Natural killer cell (primary cell): ENCODE measurements around the gene MTERF1. TPM values are rescaled to one million over a fixed set of nuclear protein-coding genes. Genes with fewer than 3 reads are reported as not detected.

Experiments used
- ATAC-seq, 3 donors: fragments of 150-1000 bp in 2 of 3; fragments of 200-7000 bp in 1 of 3; cut with Tn5 transposase; 1 replicate in 1 of 3; 2 replicates in 2 of 3; pipeline ENCODE4 v1.10.0; 2021; ENCODE audit warnings: mild to moderate bottlenecking in 2 of 3, moderate library complexity in 2 of 3
- DNase-seq, 2 donors: peaks; one replicate each; pipeline versions ENCODE4 v3.0.0 to v3.0.0-alpha.2; 2013 to 2021; ENCODE audit warnings: mixed read lengths in 1 of 2
- H3K27ac ChIP-seq: one replicate; pipeline ENCODE4 v1.5.1; 2013; ENCODE audit warnings: mild to moderate bottlenecking, low read length
- H3K27me3 ChIP-seq: one replicate; pipeline ENCODE4 v1.6.1; 2013; ENCODE audit warnings: low read length; ENCODE audit not compliant: control insufficient read depth, insufficient read depth
- H3K36me3 ChIP-seq: one replicate; pipeline ENCODE4 v1.6.1; 2013; ENCODE audit warnings: low read length; ENCODE audit not compliant: control insufficient read depth, insufficient read depth
- H3K4me1 ChIP-seq: one replicate; pipeline ENCODE4 v1.6.1; 2013; ENCODE audit warnings: low read length; ENCODE audit not compliant: control insufficient read depth, insufficient read depth
- H3K4me3 ChIP-seq: one replicate; pipeline ENCODE4 v1.5.1; 2013; ENCODE audit warnings: low read length
- H3K9me3 ChIP-seq: one replicate; pipeline ENCODE4 v1.6.1; 2013; ENCODE audit warnings: low read length; ENCODE audit not compliant: control insufficient read depth, insufficient read depth
- H3K27ac Mint-ChIP-seq, 2 donors: one replicate each; pipeline ENCODE4 v1.8.0; 2022; ENCODE audit warnings: mild to moderate bottlenecking in 2 of 2, mixed read lengths in 2 of 2, moderate library complexity in 1 of 2
- H3K27me3 Mint-ChIP-seq, 2 donors: one replicate each; pipeline ENCODE4 v1.8.0; 2022; ENCODE audit warnings: low read depth in 2 of 2, mixed read lengths in 2 of 2
- H3K36me3 Mint-ChIP-seq: one replicate; pipeline ENCODE4 v1.8.0; 2022; ENCODE audit warnings: mixed read lengths
- H3K4me1 Mint-ChIP-seq, 2 donors: one replicate each; pipeline ENCODE4 v1.8.0; 2022; ENCODE audit warnings: mixed read lengths in 2 of 2
- H3K4me3 Mint-ChIP-seq: one replicate; pipeline ENCODE4 v1.8.0; 2022; ENCODE audit warnings: mild to moderate bottlenecking, moderate library complexity, mixed read lengths
- H3K9me3 Mint-ChIP-seq, 2 donors: one replicate each; pipeline ENCODE4 v1.8.0; 2022; ENCODE audit warnings: mixed read lengths in 2 of 2
- WGBS: methylation state at CpG from one replicate; pipeline ENCODE4 v1.1.7; 2013; ENCODE audit warnings: missing lambda C conversion rate; ENCODE audit not compliant: insufficient coverage; 5-methylcytosine and 5-hydroxymethylcytosine counted together
- intact Hi-C: fragments of 100-400 bp; cut with micrococcal nuclease; formaldehyde crosslinking; loops from one replicate; pipeline ENCODE4 v1.14.2; 2022
- total RNA-seq, 4 donors: library from RNA; stranded (reverse); fragments of 120-200 nt in 1 of 4; gene quantifications; one replicate each; pipeline versions ENCODE4 v1.2.3 to v1.2.4, GENCODE V29; 2013 to 2022
- TF ChIP-seq, protein P1 (sequence below): fragments of 200-600 bp; IDR thresholded peaks from one replicate; pipeline ENCODE4 v1.8.0; 2022; ENCODE audit warnings: antibody characterized with exemption

The MTERF1 gene
- total RNA-seq, 3 donors from 2014 or later (not counting 1 experiment from before 2014, with no cell fraction given) = 15.7 to 20.0 (median 19.0) TPM

DNA sequence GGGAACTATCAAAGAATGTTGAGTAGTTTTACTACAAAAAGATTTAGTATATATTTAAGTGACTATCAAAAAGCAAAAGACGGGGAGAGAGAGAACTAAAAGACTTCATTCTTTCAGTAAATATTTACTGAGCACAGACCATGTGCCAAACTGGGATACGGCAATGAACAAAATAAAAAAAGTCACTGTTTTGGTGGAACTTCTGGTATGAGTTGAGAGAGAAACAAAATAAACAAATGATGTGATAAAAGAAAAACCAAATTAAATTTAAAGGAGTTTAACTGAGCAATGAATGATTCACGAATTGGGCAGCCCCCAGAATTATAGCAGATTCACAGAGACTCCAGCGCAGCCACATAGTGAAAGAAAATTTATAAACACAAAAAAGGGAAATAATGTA is 42.4 kb upstream of the MTERF1 start:
- intact Hi-C loops = no loop called here
- H3K27ac Mint-ChIP-seq = no peak overlapping the region
- H3K27ac ChIP-seq = no peak overlapping the region
- H3K36me3 ChIP-seq = no peaks in the 10 kb centered on the region
- TF ChIP-seq, protein P1, sequence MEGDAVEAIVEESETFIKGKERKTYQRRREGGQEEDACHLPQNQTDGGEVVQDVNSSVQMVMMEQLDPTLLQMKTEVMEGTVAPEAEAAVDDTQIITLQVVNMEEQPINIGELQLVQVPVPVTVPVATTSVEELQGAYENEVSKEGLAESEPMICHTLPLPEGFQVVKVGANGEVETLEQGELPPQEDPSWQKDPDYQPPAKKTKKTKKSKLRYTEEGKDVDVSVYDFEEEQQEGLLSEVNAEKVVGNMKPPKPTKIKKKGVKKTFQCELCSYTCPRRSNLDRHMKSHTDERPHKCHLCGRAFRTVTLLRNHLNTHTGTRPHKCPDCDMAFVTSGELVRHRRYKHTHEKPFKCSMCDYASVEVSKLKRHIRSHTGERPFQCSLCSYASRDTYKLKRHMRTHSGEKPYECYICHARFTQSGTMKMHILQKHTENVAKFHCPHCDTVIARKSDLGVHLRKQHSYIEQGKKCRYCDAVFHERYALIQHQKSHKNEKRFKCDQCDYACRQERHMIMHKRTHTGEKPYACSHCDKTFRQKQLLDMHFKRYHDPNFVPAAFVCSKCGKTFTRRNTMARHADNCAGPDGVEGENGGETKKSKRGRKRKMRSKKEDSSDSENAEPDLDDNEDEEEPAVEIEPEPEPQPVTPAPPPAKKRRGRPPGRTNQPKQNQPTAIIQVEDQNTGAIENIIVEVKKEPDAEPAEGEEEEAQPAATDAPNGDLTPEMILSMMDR = no peak
- DNase-seq (no peak), ATAC-seq (no peak)
- no peaks in the 10 kb centered on the region for H3K9me3 Mint-ChIP-seq
- WGBS = 87% methylated on average over 3 of the region's 4 CpGs
- no peak overlapping the region for H3K4me3 Mint-ChIP-seq
- H3K4me1 Mint-ChIP-seq = no peaks in the 10 kb centered on the region
- H3K27me3 Mint-ChIP-seq = peaks cover 30 to 50% of the 10 kb centered on the region in 2 donors
- no peak overlapping the region for H3K4me3 ChIP-seq
- no peaks in the 10 kb centered on the region for H3K27me3 ChIP-seq
- no peaks in the 10 kb centered on the region for H3K36me3 Mint-ChIP-seq
- H3K9me3 ChIP-seq = no peaks in the 10 kb centered on the region
- H3K4me1 ChIP-seq = no peaks in the 10 kb centered on the region

DNA sequence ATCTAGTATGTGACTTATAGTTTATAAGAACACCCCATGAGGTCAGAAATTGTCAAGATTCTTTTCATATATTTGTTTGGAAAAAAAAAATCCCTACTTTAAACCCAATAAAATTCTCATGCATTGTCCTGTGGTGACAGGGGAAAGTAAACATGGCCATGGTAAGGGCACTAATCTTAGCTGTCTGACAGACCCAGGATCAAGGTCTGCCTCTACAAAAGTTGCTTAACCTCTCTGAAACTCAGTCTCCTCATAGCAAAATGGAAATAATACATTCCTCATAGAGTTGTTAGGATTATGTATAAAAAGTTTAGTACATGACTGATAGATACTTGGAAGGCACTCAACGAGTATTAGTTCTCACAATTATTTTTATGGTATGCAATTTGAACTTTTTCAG is 37.9 kb upstream of the MTERF1 start:
- TF ChIP-seq, protein P1 = no peak
- ATAC-seq = no peak
- no peak overlapping the region for H3K4me3 Mint-ChIP-seq
- H3K4me1 Mint-ChIP-seq = no peaks in the 10 kb centered on the region
- peaks cover 2% of the 10 kb centered on the region for H3K27me3 ChIP-seq
- H3K36me3 Mint-ChIP-seq = no peaks in the 10 kb centered on the region
- no peaks in the 10 kb centered on the region for H3K9me3 Mint-ChIP-seq
- no peak overlapping the region for H3K27ac Mint-ChIP-seq
- H3K4me1 ChIP-seq = no peaks in the 10 kb centered on the region
- H3K4me3 ChIP-seq = no peak overlapping the region
- no peaks in the 10 kb centered on the region for H3K36me3 ChIP-seq
- 100% methylated on average over 1 of the region's 1 CpG for WGBS
- intact Hi-C loops = no loop called here
- no peaks in the 10 kb centered on the region for H3K9me3 ChIP-seq
- no peak overlapping the region for H3K27ac ChIP-seq
- H3K27me3 Mint-ChIP-seq = peaks cover 11 to 25% of the 10 kb centered on the region in 2 donors
- DNase-seq = no peak

DNA sequence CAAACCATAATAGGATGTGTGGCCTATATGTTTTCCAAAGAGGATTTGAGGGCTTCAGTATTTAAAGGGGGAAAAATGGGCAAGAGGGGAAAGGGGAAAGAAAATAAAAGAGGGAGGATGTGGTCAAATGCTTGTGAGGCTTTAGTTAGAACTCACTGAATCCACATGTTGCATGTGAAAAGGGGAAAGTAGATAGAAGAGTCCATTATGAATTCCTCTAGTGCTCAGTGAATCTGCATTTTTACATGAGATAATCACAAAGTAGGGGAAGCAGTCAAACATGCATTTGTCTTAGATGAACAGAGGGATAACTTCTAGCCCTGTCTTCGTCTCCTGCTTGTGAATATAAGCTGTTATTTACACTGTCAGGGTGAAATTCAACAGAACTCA is 35.5 kb upstream of the MTERF1 start:
- no peak for ATAC-seq
- intact Hi-C loops = no loop called here
- no peak overlapping the region for H3K27ac ChIP-seq
- Mint-ChIP-seq H3K36me3 (no peaks in the 10 kb centered on the region), H3K27me3 (peaks cover 7 to 18% of the 10 kb centered on the region in 2 donors), H3K27ac (no peak overlapping the region), H3K9me3 (no peaks in the 10 kb centered on the region), H3K4me3 (no peak overlapping the region), H3K4me1 (no peaks in the 10 kb centered on the region)
- H3K9me3 ChIP-seq = no peaks in the 10 kb centered on the region
- H3K4me1 ChIP-seq = no peaks in the 10 kb centered on the region
- TF ChIP-seq, protein P1 = no peak
- H3K4me3 ChIP-seq = no peak overlapping the region
- H3K36me3 ChIP-seq = no peaks in the 10 kb centered on the region
- H3K27me3 ChIP-seq = peaks cover 2% of the 10 kb centered on the region
- DNase-seq = no peak
- 82% methylated on average over 1 of the region's 1 CpG for WGBS

DNA sequence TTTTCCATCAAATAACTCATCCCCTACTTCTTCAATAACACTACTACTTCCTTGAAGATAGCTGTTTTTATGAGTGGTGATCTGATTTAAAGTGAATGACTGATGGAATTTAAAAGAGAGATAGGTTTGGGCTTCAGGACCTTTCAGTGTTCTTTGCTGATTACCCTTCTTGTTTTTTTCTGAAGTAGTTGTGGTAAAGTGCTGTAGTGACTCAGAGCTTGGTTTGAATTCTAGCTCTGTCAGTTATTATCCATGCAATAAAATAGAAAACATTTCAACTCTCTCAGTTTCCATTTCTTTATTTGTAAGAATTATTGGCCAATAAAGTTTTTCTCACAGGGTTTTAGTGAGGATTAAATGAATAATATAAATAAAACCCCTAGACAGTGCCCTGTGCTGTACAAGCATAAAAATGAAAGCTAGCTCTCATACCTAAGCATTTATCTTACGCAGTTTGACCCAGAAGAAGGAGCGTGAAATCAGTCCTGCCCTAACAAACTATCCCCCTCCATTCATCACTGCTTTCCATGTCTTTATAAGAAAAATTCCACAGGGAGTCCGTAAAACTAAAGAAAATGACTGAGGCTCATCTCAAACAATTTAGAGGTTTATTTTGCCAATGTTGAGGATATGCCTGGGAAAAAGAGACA is 35.0 kb upstream of the MTERF1 start:
- H3K9me3 Mint-ChIP-seq = no peaks in the 10 kb centered on the region
- H3K27me3 ChIP-seq = peaks cover 2% of the 10 kb centered on the region
- no peaks in the 10 kb centered on the region for H3K36me3 Mint-ChIP-seq
- no peak overlapping the region for H3K27ac ChIP-seq
- DNase-seq (no peak), ATAC-seq (no peak)
- no peaks in the 10 kb centered on the region for H3K4me1 ChIP-seq
- 75% methylated on average over 3 of the region's 3 CpGs for WGBS
- intact Hi-C loops = no loop called here
- H3K4me3 Mint-ChIP-seq = no peak overlapping the region
- no peak overlapping the region for H3K27ac Mint-ChIP-seq
- H3K4me3 ChIP-seq = no peak overlapping the region
- H3K4me1 Mint-ChIP-seq = no peaks in the 10 kb centered on the region
- TF ChIP-seq, protein P1 = no peak
- peaks cover 7 to 18% of the 10 kb centered on the region in 2 donors for H3K27me3 Mint-ChIP-seq
- H3K36me3 ChIP-seq = no peaks in the 10 kb centered on the region
- H3K9me3 ChIP-seq = no peaks in the 10 kb centered on the region
